NT2/D1 (cell line): ENCODE results near the gene ELAVL3.
"Not testable (repeated sequence)": the region's sequence is repeated elsewhere in the genome, so short reads cannot be mapped to it uniquely, and the experiment has no call there.

Experiments
- DNase-seq: peaks from one replicate; pipeline ENCODE4 v3.0.0-alpha.2; 2011; ENCODE audit warnings: low read depth, low spot score
- H3K27me3 ChIP-seq: 2 replicates; pipeline ENCODE4 v1.6.0; 2011; ENCODE audit warnings: mild to moderate bottlenecking; ENCODE audit not compliant: insufficient read length, insufficient read depth
- H3K36me3 ChIP-seq: 2 replicates; pipeline ENCODE4 v1.6.1; 2011; ENCODE audit warnings: mild to moderate bottlenecking, low read length, mixed read lengths; ENCODE audit not compliant: insufficient read depth, insufficient read length
- H3K4me1 ChIP-seq: 2 replicates; pipeline ENCODE4 v1.5.1; 2011; ENCODE audit not compliant: insufficient read depth, insufficient read length
- H3K4me3 ChIP-seq: 2 replicates; pipeline ENCODE4 v1.5.1; 2011; ENCODE audit warnings: low read depth; ENCODE audit not compliant: insufficient read length
- H3K9ac ChIP-seq: 2 replicates; pipeline ENCODE4 v1.6.0; 2011; ENCODE audit warnings: low read depth; ENCODE audit not compliant: insufficient read length
- H3K9me3 ChIP-seq: 2 replicates; pipeline ENCODE4 v1.5.1; 2011; ENCODE audit warnings: mild to moderate bottlenecking, low read length; ENCODE audit not compliant: insufficient read depth
- SUZ12 ChIP-seq: IDR thresholded peaks from 2 replicates; pipeline ENCODE4 v1.6.1; 2011; ENCODE audit not compliant: insufficient read length, insufficient read depth; ENCODE audit errors: extremely low read depth
- YY1 ChIP-seq: IDR thresholded peaks from 2 replicates; pipeline ENCODE4 v1.6.1; 2011; ENCODE audit not compliant: insufficient read length, insufficient read depth
- ZNF274 ChIP-seq: IDR thresholded peaks from 2 replicates; pipeline ENCODE4 v1.6.1; 2011; ENCODE audit warnings: mild to moderate bottlenecking, low read depth, low read length

ELAVL3 gene

DNA sequence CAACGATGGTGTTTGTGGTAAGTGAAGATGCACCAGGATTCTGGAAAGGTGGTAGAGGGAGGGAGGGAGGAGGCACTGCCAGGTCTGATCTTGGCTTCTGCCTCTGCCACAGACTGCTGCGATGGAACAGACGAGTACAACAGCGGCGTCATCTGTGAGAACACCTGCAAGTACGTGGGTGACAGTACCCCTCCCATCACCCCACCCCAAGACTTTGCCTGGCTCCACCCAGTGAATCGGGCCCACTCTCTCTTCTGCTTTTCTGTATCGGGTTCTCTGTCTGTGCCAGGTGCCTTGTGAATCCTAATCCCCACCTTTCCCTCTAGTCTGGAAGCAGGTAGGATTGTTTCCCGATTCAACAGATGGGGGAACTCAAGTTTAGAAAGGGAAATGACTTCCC lies 42.9 kb downstream of the ELAVL3 start:
- Histone ChIP-seq H3K27me3 (no peaks in the 10 kb centered on the region), H3K36me3 (peaks cover 60% of the 10 kb centered on the region), H3K9ac (peak overlapping the region; percentile 52), H3K4me1 (peaks cover 16% of the 10 kb centered on the region), H3K4me3 (no peak overlapping the region), H3K9me3 (no peaks in the 10 kb centered on the region)
- TF ChIP-seq YY1 = no peak
- no peak for TF ChIP-seq ZNF274
- no peak for DNase-seq

DNA sequence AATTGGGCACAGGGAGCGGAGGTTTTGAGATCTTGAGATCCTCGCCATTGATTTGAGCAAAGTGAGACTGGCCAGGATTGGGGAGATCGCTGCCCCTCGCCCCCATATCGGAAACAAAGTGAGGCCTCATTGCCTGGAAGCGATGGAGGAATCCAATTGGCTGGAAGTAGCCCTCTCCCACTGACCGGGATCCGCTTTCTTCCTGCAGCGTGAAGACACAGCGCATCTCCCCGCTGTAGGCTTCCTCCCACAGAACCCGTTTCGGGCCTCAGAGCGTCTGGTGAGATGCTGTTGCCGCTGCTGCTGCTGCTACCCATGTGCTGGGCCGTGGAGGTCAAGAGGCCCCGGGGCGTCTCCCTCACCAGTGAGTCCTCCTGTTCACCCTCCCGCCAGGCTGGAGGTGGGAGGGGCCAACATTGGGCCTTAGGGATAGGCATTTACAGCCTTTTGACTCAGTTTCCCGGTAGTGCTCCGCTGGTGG lies 45.0 kb downstream of the ELAVL3 start:
- Histone ChIP-seq H3K27me3 (no peaks in the 10 kb centered on the region), H3K36me3 (peaks cover 41% of the 10 kb centered on the region), H3K9ac (peak overlapping the region; percentile 97), H3K4me3 (peak overlapping the region; percentile 88), H3K9me3 (no peaks in the 10 kb centered on the region), H3K4me1 (peaks cover 10% of the 10 kb centered on the region)
- DNase-seq = no peak
- no peak for TF ChIP-seq SUZ12
- no peak for TF ChIP-seq YY1
- TF ChIP-seq ZNF274 = no peak

GRCh38 chr19:11435057-11435832 lies 45.6 kb downstream of the ELAVL3 start, which contains the start of the genes ODAD3 and PRKCSH:
Gene ODAD3, minus strand, starts transcription at chr19:11435121. Its CDS starts 105 bp downstream, at chr19:11435016.
Gene PRKCSH, plus strand, starts transcription at chr19:11435635. Its CDS starts 483 bp downstream, at chr19:11436118.
- no peaks in the 10 kb centered on the region for H3K9me3 ChIP-seq
- peak; percentile 100 for TF ChIP-seq YY1
- TF ChIP-seq ZNF274 = no peak
- DNase-seq = peak; percentile 99
- H3K36me3 ChIP-seq = peaks cover 35% of the 10 kb centered on the region
- H3K4me3 ChIP-seq = peak within 1 kb of the TSS; percentile 88
- peaks cover 10% of the 10 kb centered on the region for H3K4me1 ChIP-seq
- no peaks in the 10 kb centered on the region for H3K27me3 ChIP-seq
- H3K9ac ChIP-seq = peak within 1 kb of the TSS; percentile 97

- Histone ChIP-seq H3K4me3 (peak overlapping the region; percentile 37), H3K9me3 (no peaks in the 10 kb centered on the region), H3K36me3 (peaks cover 30% of the 10 kb centered on the region), H3K4me1 (peaks cover 10% of the 10 kb centered on the region), H3K27me3 (no peaks in the 10 kb centered on the region), H3K9ac (peak overlapping the region; percentile 72)
- TF ChIP-seq ZNF274 (no peak), YY1 (no peak), SUZ12 (no peak)
- DNase-seq = no peak
These were observed 46.2 kb downstream of the ELAVL3 start for GRCh38 chr19:11434703-11435056.

- not testable (repeated sequence) for H3K4me3 ChIP-seq, H3K4me1 ChIP-seq, H3K9me3 ChIP-seq, H3K27me3 ChIP-seq, H3K9ac ChIP-seq, DNase-seq
- peaks cover 23% of the 10 kb centered on the region for H3K36me3 ChIP-seq
These were observed 47.3 kb downstream of the ELAVL3 start for GRCh38 chr19:11433526-11433925.

GRCh38 chr19:11426656-11427055 lies 54.2 kb downstream of the ELAVL3 start:
- Histone ChIP-seq H3K4me3 (no peak overlapping the region), H3K27me3 (peaks cover 24% of the 10 kb centered on the region), H3K9me3 (peaks cover 6% of the 10 kb centered on the region; the same call in 1 of the 2 replicates), H3K9ac (no peak overlapping the region), H3K4me1 (peaks cover 19% of the 10 kb centered on the region), H3K36me3 (no peaks in the 10 kb centered on the region)
- DNase-seq = no peak
- TF ChIP-seq SUZ12 (no peak), ZNF274 (no peak), YY1 (no peak)

DNA sequence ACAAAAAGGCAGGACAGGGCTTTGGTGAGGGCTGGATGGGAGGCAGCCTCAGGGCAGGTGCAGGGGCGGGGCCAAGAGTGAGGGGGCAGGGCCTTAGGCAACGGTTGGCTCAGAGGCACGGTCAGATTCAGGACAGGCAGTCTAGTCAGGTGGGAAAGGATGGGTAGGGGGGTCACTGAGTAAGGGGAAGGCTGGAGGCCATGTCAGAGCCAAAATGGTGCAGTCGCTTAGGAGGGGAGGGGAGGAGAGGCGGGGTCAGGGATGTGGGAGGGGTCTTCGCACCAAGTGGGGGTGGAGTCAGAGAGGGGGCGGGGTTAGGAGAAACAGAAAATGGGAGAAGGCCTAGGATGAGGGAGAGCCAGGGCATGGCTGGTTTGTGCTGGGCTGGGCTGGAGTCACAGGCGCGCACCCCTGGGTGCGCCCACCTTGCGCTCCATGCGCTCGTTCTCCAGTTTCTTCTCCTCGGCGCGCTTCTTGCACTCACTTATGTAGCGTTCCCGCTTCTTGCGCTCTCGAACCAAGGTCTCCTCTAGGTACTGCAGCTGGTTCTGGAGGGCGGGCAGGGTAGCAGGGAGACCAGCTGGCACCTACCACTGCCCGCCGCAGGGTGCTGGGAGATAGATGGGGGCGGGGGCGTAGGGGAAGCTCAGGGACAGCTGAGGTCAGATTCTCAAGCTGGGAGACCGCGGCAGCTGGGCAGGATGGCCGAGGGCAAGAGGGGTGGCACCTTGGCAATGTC lies 55.0 kb downstream of the ELAVL3 start:
- DNase-seq = no peak
- peaks cover 32% of the 10 kb centered on the region for H3K27me3 ChIP-seq
- TF ChIP-seq YY1 (no peak), SUZ12 (no peak), ZNF274 (no peak)
- no peaks in the 10 kb centered on the region for H3K36me3 ChIP-seq
- no peak overlapping the region for H3K9ac ChIP-seq
- H3K4me1 ChIP-seq = peaks cover 19% of the 10 kb centered on the region
- peaks cover 6% of the 10 kb centered on the region; the same call in 1 of the 2 replicates for H3K9me3 ChIP-seq
- no peak overlapping the region for H3K4me3 ChIP-seq
